SK-N-MC (cell line): ENCODE data around the gene TUBB2B.

Experiments
- EZH2 ChIP-seq: fragments of 200-600 bp; sonication (generic); IDR thresholded peaks from one replicate; pipeline ENCODE4 v1.6.1; 2017; ENCODE audit warnings: antibody characterized with exemption
- FOXP2 ChIP-seq: optimal IDR thresholded peaks from 2 replicates; pipeline ENCODE3; 2011; ENCODE audit warnings: mild to moderate bottlenecking, moderate library complexity; ENCODE audit not compliant: insufficient read depth; ENCODE audit errors: extremely low read length, control extremely low read depth
- POLR2AphosphoS5 ChIP-seq: IDR thresholded peaks from 2 replicates; pipeline ENCODE4 v1.6.1; 2012; ENCODE audit warnings: mild to moderate bottlenecking, low read depth, low read length, borderline replicate concordance

DNA sequence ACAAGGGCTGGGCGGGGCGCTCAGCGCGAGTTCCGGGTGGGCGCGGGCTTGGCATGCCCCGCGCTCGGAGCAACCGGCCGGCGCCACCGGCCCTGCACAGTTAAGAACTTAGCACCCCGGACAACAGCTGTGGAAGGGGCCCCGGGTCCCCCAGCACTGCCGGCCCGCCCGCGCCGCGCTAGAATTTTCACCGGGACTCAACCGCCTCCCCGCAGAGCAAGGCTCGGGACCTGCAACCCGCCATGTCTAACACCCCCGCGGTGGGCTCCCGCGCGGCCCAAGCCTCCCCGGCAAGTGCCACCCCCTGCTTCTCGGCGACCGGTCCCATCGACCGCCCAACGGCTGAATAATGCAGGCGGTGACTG is 26.1 kb upstream of the TUBB2B start:
- no peak for TF ChIP-seq EZH2
- TF ChIP-seq POLR2AphosphoS5 = no peak
- no peak for TF ChIP-seq FOXP2
